HEK293T (cell line): ENCODE data around the gene FBXL5.

Source experiments
- BHLHE40 ChIP-seq: fragments of 450-650 bp; IDR thresholded peaks from 2 replicates; pipeline ENCODE4 v1.6.1; 2016; ENCODE audit warnings: mild to moderate bottlenecking, moderate library complexity, borderline replicate concordance
- HDGF ChIP-seq: fragments of 450-650 bp; IDR thresholded peaks from 2 replicates; pipeline ENCODE4 v1.6.1; 2017; ENCODE audit warnings: antibody characterized with exemption, borderline replicate concordance
- PKNOX1 ChIP-seq: fragments of 450-650 bp; IDR thresholded peaks from 2 replicates; pipeline ENCODE4 v1.6.1; 2016
- SUZ12 ChIP-seq: fragments of 450-650 bp; IDR thresholded peaks from 2 replicates; pipeline ENCODE4 v1.6.1; 2016; ENCODE audit warnings: mild to moderate bottlenecking

DNA sequence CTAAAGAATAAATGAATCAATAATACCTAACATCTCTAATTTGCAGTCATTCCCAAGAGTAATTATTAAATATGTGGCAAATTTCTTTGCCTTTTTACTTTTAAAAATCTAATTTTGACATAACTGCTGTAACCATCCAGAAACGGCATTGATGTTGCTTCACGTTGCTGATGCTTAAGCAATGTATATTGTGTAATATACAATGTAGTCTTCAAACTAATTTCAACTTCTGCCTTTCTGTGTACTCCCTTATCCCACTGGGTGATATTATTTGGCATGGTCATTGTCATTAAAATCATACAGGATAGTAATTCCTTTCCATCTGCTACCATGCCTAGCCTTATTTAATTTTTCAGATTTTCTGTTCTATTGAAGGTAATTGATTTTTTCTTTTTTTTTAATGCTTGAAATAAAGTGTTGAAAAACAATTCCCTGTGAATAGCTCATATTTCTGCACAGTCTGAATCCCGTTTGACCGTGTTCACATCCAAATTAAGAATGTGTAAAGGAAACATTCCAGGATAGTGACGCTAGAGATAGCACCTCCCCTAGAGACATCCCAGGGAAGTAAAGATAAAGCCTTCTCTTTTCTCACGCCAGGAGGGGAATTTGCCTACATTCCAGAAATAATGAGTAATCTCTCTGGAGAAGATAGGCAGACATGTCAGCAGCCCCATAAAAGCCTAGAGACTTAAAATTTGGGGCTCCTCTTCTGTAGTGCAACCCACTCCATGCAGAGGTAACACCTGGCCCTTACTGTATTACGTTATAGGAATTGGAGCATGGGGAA, 35.1 kb upstream of the FBXL5 start:
- TF ChIP-seq SUZ12 (no peak), PKNOX1 (no peak), BHLHE40 (no peak), HDGF (no peak)
